Keratinocyte (primary cell): Measurements from ENCODE around the gene TPCN1. TPM values are rescaled to one million over a fixed set of nuclear protein-coding genes. Genes with fewer than 3 reads are reported as not detected.

Experiments
- DNase-seq: peaks from one replicate; pipeline ENCODE4 v3.0.0-alpha.2; 2011; ENCODE audit warnings: low read depth, missing footprints, low spot score
- FAIRE-seq: peaks from 2 replicates; lab custom pipeline; 2011; peaks lifted over from hg19 to GRCh38; lab: Jason Lieb, UNC
- H2AFZ ChIP-seq: 2 replicates; pipeline ENCODE4 v1.6.0; 2012; ENCODE audit warnings: low read length, control low read depth, inconsistent platforms; ENCODE audit not compliant: control insufficient read depth
- H3K27ac ChIP-seq: 2 replicates; pipeline ENCODE4 v1.5.1; 2011; ENCODE audit warnings: low read length; ENCODE audit not compliant: control insufficient read depth, insufficient read depth
- H3K27me3 ChIP-seq: 3 replicates; pipeline ENCODE4 v1.6.0; 2011; ENCODE audit warnings: low read length; ENCODE audit not compliant: control insufficient read depth, insufficient read depth; ENCODE audit errors: extremely low read depth
- H3K36me3 ChIP-seq, 2 experiments: 2 replicates in 1 of 2; 3 replicates in 1 of 2; pipeline ENCODE4 v1.5.1; 2011; ENCODE audit warnings: low read length in 2 of 2, mild to moderate bottlenecking in 1 of 2; ENCODE audit not compliant: control insufficient read depth in 2 of 2, insufficient read depth in 2 of 2; ENCODE audit errors: extremely low read depth in 1 of 2
- H3K4me1 ChIP-seq: 3 replicates; pipeline ENCODE4 v1.5.1; 2011; ENCODE audit warnings: low read length; ENCODE audit not compliant: control insufficient read depth, insufficient read depth; ENCODE audit errors: extremely low read depth
- H3K4me2 ChIP-seq: 3 replicates; pipeline ENCODE4 v1.6.0; 2011; ENCODE audit warnings: low read depth, low read length; ENCODE audit not compliant: control insufficient read depth, insufficient read depth; ENCODE audit errors: extremely low read depth
- H3K4me3 ChIP-seq, 3 experiments: fragments of 200-600 bp in 1 of 3; sonication (generic) in 1 of 3; 2 replicates in 2 of 3; 3 replicates in 1 of 3; pipeline ENCODE4 v1.5.1; 2011 to 2016; ENCODE audit warnings: low read length in 3 of 3, mild to moderate bottlenecking in 3 of 3, control low read depth in 2 of 3, inconsistent platforms in 1 of 3, low read depth in 1 of 3, mixed read lengths in 1 of 3, mixed run types in 1 of 3, moderate library complexity in 1 of 3; ENCODE audit not compliant: control insufficient read depth in 2 of 3, insufficient read depth in 2 of 3; ENCODE audit errors: extremely low read depth in 1 of 3
- H3K79me2 ChIP-seq: 2 replicates; pipeline ENCODE4 v1.6.0; 2012; ENCODE audit warnings: low read length; ENCODE audit not compliant: control insufficient read depth, insufficient read depth
- H3K9ac ChIP-seq: 3 replicates; pipeline ENCODE4 v1.6.0; 2011; ENCODE audit warnings: low read length; ENCODE audit not compliant: control insufficient read depth, insufficient read depth; ENCODE audit errors: extremely low read depth
- H3K9me1 ChIP-seq: 3 replicates; pipeline ENCODE4 v1.6.0; 2011; ENCODE audit warnings: low read length; ENCODE audit not compliant: control insufficient read depth, insufficient read depth; ENCODE audit errors: extremely low read depth
- H3K9me3 ChIP-seq: 2 replicates; pipeline ENCODE4 v1.5.1; 2012; ENCODE audit warnings: low read depth, low read length; ENCODE audit not compliant: control insufficient read depth
- H4K20me1 ChIP-seq: 3 replicates; pipeline ENCODE4 v1.6.0; 2011; ENCODE audit warnings: low read length; ENCODE audit not compliant: control insufficient read depth, insufficient read depth; ENCODE audit errors: extremely low read depth
- CTCF ChIP-seq, 3 experiments: IDR thresholded peaks in 1 of 3; conservative IDR thresholded peaks in 1 of 3; optimal IDR thresholded peaks in 1 of 3; 2 replicates in 2 of 3; 3 replicates in 1 of 3; pipeline versions ENCODE3 to v1.5.1; 2011; ENCODE audit warnings: low read length in 3 of 3, mild to moderate bottlenecking in 3 of 3, moderate library complexity in 2 of 3, control low read depth in 1 of 3, inconsistent platforms in 1 of 3; ENCODE audit not compliant: insufficient read depth in 2 of 3; ENCODE audit errors: extremely low read depth in 1 of 3
- EZH2 ChIP-seq: IDR thresholded peaks from one replicate; pipeline ENCODE4 v1.6.1; 2012; ENCODE audit warnings: inconsistent platforms, mild to moderate bottlenecking, low read length, moderate library complexity
- dilution Hi-C: fragments of 300-500 bp; cut with MboI; formaldehyde crosslinking; loops from one replicate; pipeline ENCODE4 v1.7.0; 2020; ENCODE audit warnings: low sequenced_read_pairs; ENCODE audit not compliant: extremely low pct_ligation_motif_present
- polyA plus RNA-seq, 5 experiments: library from polyadenylated mRNA; depleted of rRNA in 3 of 5; stranded (reverse) in 3 of 5; stranded (forward) in 1 of 5; unstranded in 1 of 5; fragments of >200 nt; gene quantifications; 1 replicate in 1 of 5; 2 replicates in 3 of 5; 3 replicates in 1 of 5; pipeline versions ENCODE4 v1.2.1 to v1.2.3, GENCODE V29; 2011 to 2012; ENCODE audit warnings: missing spikeins in 2 of 5, low read depth in 1 of 5, low replicate concordance in 1 of 5

TPCN1 gene
- polyA plus RNA-seq, 1 donor (not counting 4 experiments of a cell fraction or from before 2014, with no cell fraction given): 6.8 TPM

DNA sequence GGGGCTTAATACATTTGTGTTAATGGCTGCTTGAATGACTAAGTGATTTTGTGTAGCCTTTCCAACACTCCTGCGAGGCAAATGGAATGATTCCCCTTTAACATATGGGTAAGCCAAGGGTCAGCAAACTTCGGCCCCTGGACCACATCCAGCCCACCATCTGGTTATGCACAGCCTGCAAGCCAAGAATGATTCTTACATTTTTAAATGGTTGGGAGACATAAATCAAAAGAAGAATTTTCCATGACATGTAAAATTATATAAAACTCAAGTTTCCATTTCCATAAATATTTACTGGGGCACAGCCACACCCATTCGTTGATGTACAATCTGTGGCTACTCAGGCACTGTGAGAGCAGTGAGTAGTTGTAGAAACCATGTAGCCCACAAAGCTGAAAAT is 104.7 kb downstream of the TPCN1 start:
- dilution Hi-C loops: no loop called here

GRCh38 chr12:113326775-113327395 is 105.6 kb downstream of the TPCN1 start:
- no peaks in the 10 kb centered on the region for H3K79me2 ChIP-seq
- no peak overlapping the region for H3K9ac ChIP-seq
- H3K4me2 ChIP-seq: no peak overlapping the region
- H3K27ac ChIP-seq: no peak overlapping the region
- dilution Hi-C loops: no loop called here
- no peaks in the 10 kb centered on the region for H3K9me1 ChIP-seq
- no peak overlapping the region for H2AFZ ChIP-seq
- TF ChIP-seq CTCF (optimal IDR thresholded peaks at IDR 0.05 in 1 of 3, IDR thresholded peaks at IDR 0.05 in 1 of 3, conservative IDR thresholded peaks at IDR 0.05 in 1 of 3; ENCODE audit: extremely low read depth in 1 of 3, insufficient read depth in 2 of 3, low read length in 3 of 3): peak in 1 of 3 experiments; percentile 13
- TF ChIP-seq EZH2: no peak
- H3K9me3 ChIP-seq: no peaks in the 10 kb centered on the region
- FAIRE-seq: no peak
- no peak for DNase-seq
- no peaks in the 10 kb centered on the region for H3K27me3 ChIP-seq
- H3K4me3 ChIP-seq: no peak overlapping the region
- H4K20me1 ChIP-seq: no peaks in the 10 kb centered on the region
- H3K4me1 ChIP-seq: no peaks in the 10 kb centered on the region
- peaks cover 1 to 11% of the 10 kb centered on the region in 2 experiments for H3K36me3 ChIP-seq

More for the DNA sequence above, 104.7 kb downstream of the TPCN1 start:
- peaks cover 2 to 11% of the 10 kb centered on the region in 2 experiments for H3K36me3 ChIP-seq
- no peak for TF ChIP-seq EZH2
- TF ChIP-seq CTCF (optimal IDR thresholded peaks at IDR 0.05 in 1 of 3, IDR thresholded peaks at IDR 0.05 in 1 of 3, conservative IDR thresholded peaks at IDR 0.05 in 1 of 3; ENCODE audit: extremely low read depth in 1 of 3, insufficient read depth in 2 of 3, low read length in 3 of 3): no peak
- no peak for DNase-seq
- H3K9ac ChIP-seq: no peak overlapping the region
- no peaks in the 10 kb centered on the region for H3K79me2 ChIP-seq
- no peak overlapping the region for H3K4me2 ChIP-seq
- H2AFZ ChIP-seq: no peak overlapping the region
- no peaks in the 10 kb centered on the region for H3K9me3 ChIP-seq
- no peak overlapping the region for H3K4me3 ChIP-seq
- H3K27ac ChIP-seq: no peak overlapping the region
- H3K27me3 ChIP-seq: no peaks in the 10 kb centered on the region
- H4K20me1 ChIP-seq: no peaks in the 10 kb centered on the region
- FAIRE-seq: no peak
- no peaks in the 10 kb centered on the region for H3K9me1 ChIP-seq
- H3K4me1 ChIP-seq: no peaks in the 10 kb centered on the region
